ENCODE results near the gene TAF4B.
"Not testable (repeated sequence)": the region's sequence is repeated elsewhere in the genome, so short reads cannot be mapped to it uniquely, and the experiment has no call there.

Gene TAF4B

GRCh38 chr18:26378701-26379100, 152.5 kb downstream of the TAF4B start:
- FAIRE-seq = no peak

GRCh38 chr18:26381555-26381954, 155.3 kb downstream of the TAF4B start:
- not testable (repeated sequence) for DNase-seq (ENCODE audit: insufficient read length, low spot score); FAIRE-seq

More at GRCh38 chr18:26378701-26379100, 152.5 kb downstream of the TAF4B start:
- DNase-seq (ENCODE audit: insufficient read length, low spot score) = no peak

- peak; percentile 13 for DNase-seq (ENCODE audit: insufficient read length, low spot score)
- FAIRE-seq = no peak
These were observed 157.4 kb downstream of the TAF4B start for GRCh38 chr18:26383454-26384270.

- DNase-seq (ENCODE audit: insufficient read length, low spot score) = peak; percentile 11
These were observed 159.8 kb downstream of the TAF4B start for GRCh38 chr18:26386002-26386401.

GRCh38 chr18:26386441-26386840, 160.2 kb downstream of the TAF4B start:
- FAIRE-seq (no peak), DNase-seq (ENCODE audit: insufficient read length, low spot score) (no peak)

More at GRCh38 chr18:26386002-26386401, 159.8 kb downstream of the TAF4B start:
- FAIRE-seq = no peak

- no peak for FAIRE-seq
- DNase-seq (ENCODE audit: insufficient read length, low spot score) = no peak
These were observed 167.9 kb downstream of the TAF4B start for GRCh38 chr18:26394047-26394654.

- DNase-seq (ENCODE audit: insufficient read length, low spot score) (no peak), FAIRE-seq (no peak)
These were observed 170.8 kb downstream of the TAF4B start for GRCh38 chr18:26397019-26397418.

GRCh38 chr18:26403491-26403890, 177.2 kb downstream of the TAF4B start:
- DNase-seq (ENCODE audit: insufficient read length, low spot score) (no peak), FAIRE-seq (no peak)

GRCh38 chr18:26405190-26405801, 179.1 kb downstream of the TAF4B start:
- FAIRE-seq (no peak), DNase-seq (ENCODE audit: insufficient read length, low spot score) (peak; percentile 41)

GRCh38 chr18:26406324-26406723, 180.1 kb downstream of the TAF4B start:
- FAIRE-seq (no peak), DNase-seq (ENCODE audit: insufficient read length, low spot score) (no peak)

GRCh38 chr18:26406854-26407517, 180.7 kb downstream of the TAF4B start:
- no peak for DNase-seq (ENCODE audit: insufficient read length, low spot score)
- FAIRE-seq = no peak

GRCh38 chr18:26407736-26408601, 181.7 kb downstream of the TAF4B start:
- DNase-seq (ENCODE audit: insufficient read length, low spot score) = no peak
- FAIRE-seq = no peak

GRCh38 chr18:26409091-26409490, 182.8 kb downstream of the TAF4B start:
- FAIRE-seq = no peak

GRCh38 chr18:26414901-26415440, 188.7 kb downstream of the TAF4B start:
- DNase-seq (ENCODE audit: insufficient read length, low spot score) (no peak), FAIRE-seq (no peak)

More at GRCh38 chr18:26409091-26409490, 182.8 kb downstream of the TAF4B start:
- DNase-seq (ENCODE audit: insufficient read length, low spot score) = no peak

- FAIRE-seq = no peak
- DNase-seq (ENCODE audit: insufficient read length, low spot score) = no peak
These were observed 189.4 kb downstream of the TAF4B start for GRCh38 chr18:26415631-26416030.

GRCh38 chr18:26416652-26417150, 190.5 kb downstream of the TAF4B start:
- FAIRE-seq (no peak), DNase-seq (ENCODE audit: insufficient read length, low spot score) (no peak)

- no peak for DNase-seq (ENCODE audit: insufficient read length, low spot score)
- FAIRE-seq = no peak
These were observed 190.9 kb downstream of the TAF4B start for GRCh38 chr18:26417190-26417589.

GRCh38 chr18:26418225-26418624, 192.0 kb downstream of the TAF4B start:
- no peak for FAIRE-seq
- DNase-seq (ENCODE audit: insufficient read length, low spot score) = no peak

GRCh38 chr18:26419746-26420145, 193.5 kb downstream of the TAF4B start:
- DNase-seq (ENCODE audit: insufficient read length, low spot score) = no peak
- no peak for FAIRE-seq

- DNase-seq (ENCODE audit: insufficient read length, low spot score) (no peak), FAIRE-seq (no peak)
These were observed 195.3 kb downstream of the TAF4B start for GRCh38 chr18:26421503-26421902.

Measured in HTR-8/SVneo (cell line).